NCI-H510A (cell line): ENCODE measurements around the gene RNF146.
"Not testable (repeated sequence)": the region's sequence is repeated elsewhere in the genome, so short reads cannot be mapped to it uniquely, and the experiment has no call there.

Source experiments
- DNase-seq: peaks from one replicate; lab custom pipeline; 2025; lab: John Stamatoyannopoulos, UW

Gene RNF146, protein sequence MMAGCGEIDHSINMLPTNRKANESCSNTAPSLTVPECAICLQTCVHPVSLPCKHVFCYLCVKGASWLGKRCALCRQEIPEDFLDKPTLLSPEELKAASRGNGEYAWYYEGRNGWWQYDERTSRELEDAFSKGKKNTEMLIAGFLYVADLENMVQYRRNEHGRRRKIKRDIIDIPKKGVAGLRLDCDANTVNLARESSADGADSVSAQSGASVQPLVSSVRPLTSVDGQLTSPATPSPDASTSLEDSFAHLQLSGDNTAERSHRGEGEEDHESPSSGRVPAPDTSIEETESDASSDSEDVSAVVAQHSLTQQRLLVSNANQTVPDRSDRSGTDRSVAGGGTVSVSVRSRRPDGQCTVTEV

DNA sequence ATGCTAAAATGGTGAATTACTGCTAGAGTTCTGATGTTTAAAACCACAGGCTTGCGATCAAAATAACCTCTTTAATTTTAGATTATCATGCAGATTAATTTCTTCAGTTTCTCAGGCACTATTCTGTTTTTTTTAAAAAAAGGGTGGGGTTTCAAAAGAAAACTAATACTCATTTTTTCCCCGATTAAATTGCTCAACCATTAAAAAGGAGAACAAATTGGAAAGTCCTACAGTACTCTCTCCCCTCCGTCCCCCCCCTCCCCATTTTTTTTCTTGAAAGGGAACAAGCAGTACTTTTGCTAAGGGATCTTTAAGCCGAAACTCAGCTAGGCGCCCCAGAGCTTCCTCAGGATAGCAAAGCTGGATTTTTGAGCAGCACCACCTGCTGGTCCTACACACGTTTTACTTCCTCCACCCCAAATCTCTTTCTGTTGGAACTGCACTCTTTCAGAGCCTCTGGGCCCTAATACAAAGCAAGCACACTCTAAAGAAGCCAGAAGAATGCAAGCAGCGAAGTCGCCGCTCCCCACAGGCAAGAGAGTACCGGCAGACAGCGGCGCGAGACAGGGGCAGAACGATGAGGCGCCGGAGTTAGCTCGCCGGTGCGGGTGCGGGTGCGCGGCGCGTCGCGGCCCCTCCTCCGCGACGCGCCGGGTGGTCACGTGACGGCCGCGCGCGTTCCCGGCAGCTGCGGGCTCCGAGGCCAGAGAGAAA lies at the start of gene RNF146:
Gene RNF146, plus strand, starts transcription at position 687 of the 714 bp plus-strand sequence. CDS start 13,475 bp downstream, outside the sequence.
- DNase-seq: peak; percentile 41

GRCh38 chr6:127219869-127220268 lies 46.8 kb upstream of the RNF146 start:
- no peak for DNase-seq

GRCh38 chr6:127221201-127221600 lies 45.5 kb upstream of the RNF146 start:
- DNase-seq: no peak

GRCh38 chr6:127222418-127222817 lies 44.2 kb upstream of the RNF146 start:
- no peak for DNase-seq

DNA sequence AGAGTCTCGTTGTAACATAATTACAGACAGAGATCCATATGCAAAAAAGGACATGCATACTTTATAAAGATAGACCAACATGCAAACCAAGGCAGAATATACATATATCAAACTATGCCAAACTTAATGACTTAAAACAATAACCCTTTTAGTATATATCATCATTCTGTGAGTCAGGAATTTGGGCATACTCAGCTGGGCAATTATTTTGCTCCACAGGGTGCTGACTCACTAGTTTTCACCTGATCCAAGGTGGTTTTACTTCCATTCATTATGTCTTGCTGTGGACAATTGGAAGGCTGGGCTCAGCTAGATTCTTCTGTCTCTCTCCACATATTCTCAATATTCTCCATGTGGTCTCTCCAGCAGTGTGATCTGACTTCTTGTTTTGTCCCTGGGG lies 41.2 kb upstream of the RNF146 start:
- DNase-seq: no peak

DNA sequence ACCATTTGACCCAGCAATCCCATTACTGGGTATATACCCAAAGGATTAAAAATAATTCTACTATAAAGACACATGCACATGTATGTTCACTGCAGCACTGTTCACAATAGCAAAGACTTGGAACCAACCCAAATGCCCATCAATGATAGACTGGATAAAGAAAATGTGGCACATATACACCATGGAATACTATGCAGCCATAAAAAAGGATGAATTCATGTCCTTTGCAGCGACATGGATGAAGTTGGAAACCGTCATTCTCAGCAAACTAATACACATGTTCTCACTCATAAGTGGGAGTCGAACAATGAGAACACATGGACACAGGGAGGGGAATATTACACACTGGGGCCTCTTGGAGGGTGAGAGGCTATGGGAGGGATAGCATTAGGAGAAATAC lies 32.8 kb upstream of the RNF146 start:
- DNase-seq: not testable (repeated sequence)

- DNase-seq: no peak
These were observed 23.2 kb upstream of the RNF146 start for GRCh38 chr6:127243501-127243900.

- DNase-seq: no peak
These were observed 19.3 kb upstream of the RNF146 start for GRCh38 chr6:127247114-127248096.

DNA sequence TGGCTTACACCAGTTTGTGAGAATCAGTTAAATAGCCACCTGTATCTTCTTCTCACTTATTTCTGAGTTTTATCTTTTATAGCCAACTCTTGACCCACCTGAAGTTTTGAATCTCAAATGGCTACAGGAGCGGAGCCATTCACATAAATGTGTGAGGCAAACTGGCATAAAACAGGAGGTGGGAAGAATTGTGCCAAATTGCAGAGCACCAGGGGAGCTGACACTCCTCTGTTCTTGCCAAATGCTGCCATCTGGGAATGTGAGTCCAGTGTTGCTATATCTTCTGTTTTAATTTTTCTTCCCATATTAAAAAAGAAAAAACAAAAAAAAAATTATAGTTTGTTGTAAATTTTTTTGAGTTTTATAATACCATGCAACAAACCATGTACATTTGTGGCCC lies 17.0 kb upstream of the RNF146 start:
- no peak for DNase-seq

DNA sequence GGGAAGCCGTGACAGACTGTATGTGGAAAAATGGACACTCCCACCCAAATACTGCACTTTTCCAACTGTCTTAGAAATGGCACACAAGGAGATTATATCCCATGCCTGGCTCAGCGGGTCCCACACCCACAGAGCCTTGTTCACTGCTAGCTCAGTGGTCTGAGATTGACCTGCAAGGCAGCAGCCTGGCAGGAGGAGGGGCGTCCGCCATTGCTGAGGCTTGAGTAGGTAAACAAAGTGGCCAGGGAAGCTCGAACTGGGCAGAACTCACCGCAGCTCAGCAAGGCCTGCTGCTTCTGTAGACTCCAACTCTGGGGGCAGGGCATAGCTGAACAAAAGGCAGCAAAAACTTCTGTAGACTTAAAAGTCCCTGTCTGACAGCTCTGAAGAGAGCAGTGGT lies 11.4 kb upstream of the RNF146 start:
- no peak for DNase-seq

- DNase-seq: no peak
These were observed 3.8 kb upstream of the RNF146 start for GRCh38 chr6:127262896-127263295.

DNA sequence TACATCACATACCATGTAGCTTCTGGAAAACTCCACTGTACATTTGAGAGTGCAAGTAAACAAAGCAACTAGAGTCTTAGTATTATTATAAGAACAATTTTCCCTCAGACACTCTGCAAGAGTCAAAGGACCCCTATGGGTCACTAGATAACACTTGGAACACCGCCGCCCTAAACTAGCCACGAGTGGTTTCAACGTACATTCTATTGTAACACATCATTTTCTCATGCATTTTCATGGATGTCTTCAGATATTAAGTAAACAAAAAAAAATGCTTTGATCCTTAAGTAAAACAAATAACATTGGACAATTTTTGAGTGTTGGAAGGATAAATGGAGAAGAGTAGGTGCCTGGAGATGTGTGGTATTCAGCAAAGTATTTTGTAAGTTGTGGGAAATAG lies 3.2 kb upstream of the RNF146 start:
- DNase-seq: no peak

DNA sequence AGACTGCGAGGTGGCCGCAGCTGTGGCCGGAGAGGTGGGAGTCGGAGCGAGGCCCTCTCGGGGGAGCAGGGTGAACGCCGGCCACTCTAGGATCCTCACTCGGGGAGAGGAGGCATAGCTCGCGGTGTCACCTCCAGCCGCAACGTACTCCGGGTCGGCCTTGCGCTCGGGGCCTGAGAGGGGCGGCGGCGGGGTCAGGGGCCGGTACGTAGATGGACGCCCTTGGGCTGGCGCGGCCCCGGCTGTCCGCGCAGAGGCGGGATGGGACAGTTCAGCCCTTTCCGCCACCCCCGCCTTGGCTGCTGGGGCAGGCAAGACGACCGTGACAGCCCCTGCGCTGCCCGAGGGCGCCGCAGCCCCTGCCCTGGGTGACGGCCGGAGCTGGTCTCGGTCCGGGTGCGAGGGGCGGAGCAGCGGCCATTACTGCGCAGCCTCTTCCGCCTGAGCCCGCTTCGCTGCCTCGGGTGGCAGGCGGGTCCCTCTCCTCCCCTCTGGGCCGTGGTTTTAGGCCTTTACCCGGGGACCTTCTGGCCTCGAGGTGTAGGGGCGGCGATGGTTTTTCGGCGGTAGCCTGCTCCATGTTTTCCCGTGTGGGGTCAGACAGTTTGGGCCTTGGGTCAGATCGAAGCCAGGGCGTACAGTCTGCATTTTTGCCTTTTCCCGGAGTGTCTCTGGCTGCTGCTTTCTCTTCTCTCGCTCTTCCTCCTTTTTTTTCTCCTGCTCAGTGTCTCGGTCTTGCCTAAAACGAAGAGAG lies 405 bp downstream of the RNF146 start:
- DNase-seq: peak; percentile 3

- DNase-seq: no peak
These were observed 1.3 kb downstream of the RNF146 start for GRCh38 chr6:127267646-127268625.

GRCh38 chr6:127272576-127272975 lies 5.9 kb downstream of the RNF146 start:
- no peak for DNase-seq

DNA sequence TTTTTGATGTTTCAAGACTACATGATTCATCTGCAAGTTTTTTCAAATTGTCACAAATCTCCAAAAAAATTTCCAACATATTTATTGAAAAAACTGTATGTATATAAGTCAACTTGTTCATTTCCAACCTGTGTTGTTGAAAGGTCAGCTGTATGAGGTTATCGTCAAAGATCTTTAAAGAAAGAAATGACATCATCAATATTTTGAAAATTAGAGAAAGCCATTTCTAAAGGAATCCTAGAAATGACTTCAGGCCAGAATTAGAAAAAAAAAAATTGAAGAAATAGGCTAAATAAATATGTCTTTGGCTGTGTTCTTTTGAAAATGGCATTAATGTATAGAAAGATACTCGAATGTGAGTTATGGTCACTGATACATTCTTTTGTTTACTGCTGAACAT lies 6.8 kb downstream of the RNF146 start:
- DNase-seq: no peak

- no peak for DNase-seq
These were observed 9.7 kb downstream of the RNF146 start for GRCh38 chr6:127276331-127276730.

DNA sequence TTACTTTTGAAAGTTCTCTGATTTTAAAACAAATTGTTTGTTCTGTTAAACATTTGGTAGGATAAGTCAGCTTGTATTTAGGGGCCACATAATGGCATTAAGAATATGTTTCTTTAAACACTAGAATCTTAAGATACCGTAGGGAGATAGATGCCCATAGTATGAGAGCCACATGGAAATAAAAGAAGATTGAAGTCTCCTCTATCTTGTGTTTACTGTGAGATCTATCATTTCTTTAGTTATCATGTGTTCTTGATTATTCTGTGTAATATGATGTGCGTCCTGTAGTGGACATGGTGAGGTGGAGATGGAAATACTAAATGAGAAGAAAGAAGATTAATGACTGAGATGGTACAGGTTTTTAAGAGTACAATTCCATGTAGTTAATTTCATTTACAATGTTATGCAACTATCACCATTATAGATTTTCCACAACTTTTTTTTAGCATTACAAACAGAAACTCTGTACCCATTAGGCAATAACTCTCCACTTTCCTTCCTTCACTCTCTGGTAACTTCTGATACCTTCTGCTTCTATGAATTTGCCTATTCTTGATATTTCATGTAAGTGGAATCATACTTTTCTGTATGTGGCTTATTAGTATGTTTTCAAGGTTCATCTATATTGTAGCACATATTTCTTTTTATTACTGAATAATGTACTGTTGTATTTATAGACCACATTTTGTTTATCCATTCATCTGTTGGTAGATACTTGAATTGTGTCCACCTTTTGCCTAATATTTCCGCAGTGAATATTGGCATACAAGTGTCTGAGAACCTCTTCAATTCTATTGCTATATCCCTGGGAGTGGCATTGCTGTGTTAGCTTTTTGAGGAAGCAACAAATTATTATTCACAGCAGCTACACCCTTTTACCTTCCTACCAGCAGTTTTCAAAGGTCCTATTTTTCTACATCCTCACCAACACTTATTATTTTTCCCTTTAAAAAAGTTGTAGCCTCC lies 11.5 kb downstream of the RNF146 start:
- DNase-seq: no peak

DNA sequence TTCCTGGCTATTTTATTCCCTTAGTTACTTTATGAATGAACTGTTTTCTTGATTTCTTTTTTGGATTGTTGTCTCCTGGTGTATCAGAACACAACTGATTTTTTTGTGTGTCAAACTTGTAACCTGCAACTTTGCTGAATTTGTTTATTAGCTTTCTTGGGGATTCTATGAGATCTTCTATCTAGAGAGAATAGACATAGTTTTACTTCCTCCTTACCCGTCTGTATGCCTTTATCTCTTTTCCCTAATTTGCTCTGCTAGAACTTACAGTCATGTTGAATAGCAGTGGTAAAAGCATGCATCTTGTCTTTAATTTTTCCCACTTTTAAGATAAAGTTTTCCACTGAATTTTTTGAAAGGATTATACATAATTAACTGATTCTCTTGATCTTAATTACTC lies 13.2 kb downstream of the RNF146 start:
- DNase-seq: no peak
